GM23338 (cell line): ENCODE results near the gene AVPR1B. TPM values are rescaled to one million over a fixed set of nuclear protein-coding genes. Genes with fewer than 3 reads are reported as not detected.

Experiments
- ATAC-seq: fragments of 200-7000 bp; cut with Tn5 transposase; 3 replicates; pipeline ENCODE4 v1.9.1; 2020
- DNase-seq: peaks from one replicate; pipeline ENCODE4 v3.0.0-alpha.2; 2015; ENCODE audit warnings: low spot score
- H2AFZ ChIP-seq: fragments of 200-600 bp; sonication (generic); 2 replicates; pipeline ENCODE4 v1.8.0; 2016; ENCODE audit warnings: antibody characterized with exemption, mild to moderate bottlenecking, moderate library complexity
- H3F3A ChIP-seq: fragments of 200-600 bp; sonication (generic); replicated peaks from 2 replicates; pipeline ENCODE4 v1.8.0; 2017; ENCODE audit warnings: antibody characterized with exemption, mixed run types, low read depth
- H3K27ac ChIP-seq: fragments of 200-600 bp; sonication (generic); 2 replicates; pipeline ENCODE4 v1.6.1; 2016; ENCODE audit warnings: low read depth
- H3K27me3 ChIP-seq: fragments of 200-600 bp; sonication (generic); 2 replicates; pipeline ENCODE4 v1.8.0; 2016; ENCODE audit warnings: mild to moderate bottlenecking, mixed run types, moderate library complexity; ENCODE audit not compliant: insufficient read depth
- H3K36me3 ChIP-seq: fragments of 200-600 bp; sonication (generic); 2 replicates; pipeline ENCODE4 v1.8.0; 2016; ENCODE audit warnings: mild to moderate bottlenecking; ENCODE audit not compliant: insufficient read depth
- H3K4me1 ChIP-seq: fragments of 200-600 bp; sonication (generic); 2 replicates; pipeline ENCODE4 v1.8.0; 2016; ENCODE audit warnings: mild to moderate bottlenecking, moderate library complexity; ENCODE audit not compliant: insufficient read depth
- H3K4me2 ChIP-seq: fragments of 200-600 bp; sonication (generic); 2 replicates; pipeline ENCODE4 v1.7.1; 2017; ENCODE audit warnings: mixed run types
- H3K4me3 ChIP-seq: fragments of 200-600 bp; sonication (generic); 2 replicates; pipeline ENCODE4 v1.6.1; 2016; ENCODE audit warnings: mixed run types
- H3K79me2 ChIP-seq: fragments of 200-600 bp; sonication (generic); replicated peaks from 2 replicates; pipeline ENCODE4 v1.8.0; 2017; ENCODE audit warnings: mild to moderate bottlenecking; ENCODE audit not compliant: insufficient read depth
- H3K9me2 ChIP-seq: fragments of 200-600 bp; sonication (generic); 2 replicates; pipeline ENCODE4 v1.8.0; 2017; ENCODE audit not compliant: insufficient read depth
- H4K20me1 ChIP-seq: fragments of 200-600 bp; sonication (generic); replicated peaks from 2 replicates; pipeline ENCODE4 v1.8.0; 2017; ENCODE audit warnings: mild to moderate bottlenecking; ENCODE audit not compliant: insufficient read depth
- H3K27ac Mint-ChIP-seq: 2 replicates; pipeline ENCODE4 v1.8.0; 2020; ENCODE audit warnings: inconsistent platforms, mild to moderate bottlenecking, moderate library complexity, mixed read lengths
- H3K27me3 Mint-ChIP-seq: 3 replicates; pipeline ENCODE4 v1.8.0; 2022; ENCODE audit warnings: low read depth, mild to moderate bottlenecking, moderate library complexity, mixed read lengths, inconsistent platforms; ENCODE audit not compliant: insufficient read depth, poor library complexity
- H3K36me3 Mint-ChIP-seq: 3 replicates; pipeline ENCODE4 v1.8.0; 2021; ENCODE audit warnings: low read depth, mild to moderate bottlenecking, inconsistent platforms, moderate library complexity, mixed read lengths
- H3K4me1 Mint-ChIP-seq: 3 replicates; pipeline ENCODE4 v1.8.0; 2020; ENCODE audit warnings: mild to moderate bottlenecking, inconsistent platforms, mixed read lengths
- H3K4me3 Mint-ChIP-seq: 3 replicates; pipeline ENCODE4 v1.8.0; 2021; ENCODE audit warnings: moderate library complexity, mild to moderate bottlenecking, inconsistent platforms, mixed read lengths
- H3K9me3 Mint-ChIP-seq: 3 replicates; pipeline ENCODE4 v1.8.0; 2020; ENCODE audit warnings: moderate library complexity, mild to moderate bottlenecking, inconsistent platforms, mixed read lengths
- EZH2 ChIP-seq: fragments of 200-600 bp; sonication (generic); IDR thresholded peaks from one replicate; pipeline ENCODE4 v1.8.0; 2017; ENCODE audit warnings: antibody characterized with exemption, mild to moderate bottlenecking, low read depth; ENCODE audit not compliant: unreplicated experiment
- POLR2AphosphoS5 ChIP-seq: IDR thresholded peaks from 2 replicates; pipeline ENCODE4 v1.6.1; 2016; ENCODE audit warnings: antibody characterized with exemption, low read depth
- ZNF114 ChIP-seq: fragments of 250-450 bp; sonication (Bioruptor Pico); IDR thresholded peaks from 2 replicates; pipeline ENCODE4 v1.5.0; 2020; ENCODE audit warnings: mild to moderate bottlenecking, moderate library complexity
- polyA plus RNA-seq: library from polyadenylated mRNA; unstranded; fragments of >200 nt; fragmentation: Nextera tagmentation; extraction: Ambion mirVana; gene quantifications from 2 replicates; pipeline ENCODE4 v1.2.1, GENCODE V29; 2016
- small RNA-seq: library from RNA; depleted of rRNA; stranded (forward); fragments of <200 nt; gene quantifications from one replicate; pipeline ENCODE3, GENCODE V24; 2014; ENCODE audit warnings: low replicate concordance
- total RNA-seq: library from RNA; depleted of rRNA; stranded (reverse); fragments of >200 nt; shearing (Covaris generic); gene quantifications from 2 replicates; pipeline ENCODE4 v1.2.3, GENCODE V29; 2014; rRNA removed
- TF ChIP-seq, protein P1 (sequence below): fragments of 250-450 bp; sonication (Bioruptor Pico); IDR thresholded peaks from 2 replicates; pipeline ENCODE4 v1.5.0; 2020; ENCODE audit warnings: mild to moderate bottlenecking, moderate library complexity
- TF ChIP-seq, protein P2 (sequence below), 2 experiments: fragments of 200-600 bp in 1 of 2; sonication (generic) in 1 of 2; conservative IDR thresholded peaks; 2 replicates each; pipeline versions ENCODE4 v1.5.1 to v1.6.1; 2016 to 2017; ENCODE audit warnings: antibody characterized with exemption in 2 of 2, low read depth in 2 of 2, mild to moderate bottlenecking in 2 of 2, moderate library complexity in 1 of 2

The AVPR1B gene
- total and polyA plus RNA-seq, 2 experiments from 2014 or later = 0.24 to 0.52 TPM

DNA sequence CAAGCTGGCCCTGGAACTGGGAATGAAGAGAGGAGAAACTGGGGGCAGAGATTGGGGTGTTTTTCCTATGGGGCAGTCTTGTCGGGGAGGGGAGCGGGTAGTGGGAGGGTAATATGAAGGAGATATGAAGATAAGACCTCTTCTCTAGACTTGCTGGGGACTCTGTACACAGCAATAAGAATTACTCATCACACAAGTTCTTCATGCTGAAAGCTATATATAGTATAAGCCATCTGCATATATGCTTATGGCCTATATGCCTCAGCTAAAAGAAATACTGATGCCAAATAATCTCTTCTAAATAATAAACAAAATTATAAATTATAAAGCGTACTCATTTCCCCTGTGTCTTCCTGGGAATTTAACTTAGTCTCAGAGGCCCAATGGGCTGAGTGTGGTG is 56.3 kb downstream of the AVPR1B start:
- Histone ChIP-seq H3K9me2 (no peaks in the 10 kb centered on the region), H3K27ac (no peak overlapping the region), H3F3A (no peaks in the 10 kb centered on the region), H3K27me3 (no peaks in the 10 kb centered on the region), H4K20me1 (no peaks in the 10 kb centered on the region), H3K4me1 (no peaks in the 10 kb centered on the region), H3K36me3 (no peaks in the 10 kb centered on the region), H2AFZ (no peak overlapping the region), H3K79me2 (no peaks in the 10 kb centered on the region), H3K4me2 (no peak overlapping the region), H3K4me3 (no peak overlapping the region)
- no peaks in the 10 kb centered on the region for H3K4me1 Mint-ChIP-seq
- no peak overlapping the region for H3K27ac Mint-ChIP-seq
- H3K9me3 Mint-ChIP-seq = peaks cover 28% of the 10 kb centered on the region
- no peak overlapping the region for H3K4me3 Mint-ChIP-seq
- H3K36me3 Mint-ChIP-seq = peaks cover 9% of the 10 kb centered on the region
- no peak for DNase-seq
- H3K27me3 Mint-ChIP-seq = no peaks in the 10 kb centered on the region
- TF ChIP-seq EZH2 = no peak
- TF ChIP-seq, protein P1, sequence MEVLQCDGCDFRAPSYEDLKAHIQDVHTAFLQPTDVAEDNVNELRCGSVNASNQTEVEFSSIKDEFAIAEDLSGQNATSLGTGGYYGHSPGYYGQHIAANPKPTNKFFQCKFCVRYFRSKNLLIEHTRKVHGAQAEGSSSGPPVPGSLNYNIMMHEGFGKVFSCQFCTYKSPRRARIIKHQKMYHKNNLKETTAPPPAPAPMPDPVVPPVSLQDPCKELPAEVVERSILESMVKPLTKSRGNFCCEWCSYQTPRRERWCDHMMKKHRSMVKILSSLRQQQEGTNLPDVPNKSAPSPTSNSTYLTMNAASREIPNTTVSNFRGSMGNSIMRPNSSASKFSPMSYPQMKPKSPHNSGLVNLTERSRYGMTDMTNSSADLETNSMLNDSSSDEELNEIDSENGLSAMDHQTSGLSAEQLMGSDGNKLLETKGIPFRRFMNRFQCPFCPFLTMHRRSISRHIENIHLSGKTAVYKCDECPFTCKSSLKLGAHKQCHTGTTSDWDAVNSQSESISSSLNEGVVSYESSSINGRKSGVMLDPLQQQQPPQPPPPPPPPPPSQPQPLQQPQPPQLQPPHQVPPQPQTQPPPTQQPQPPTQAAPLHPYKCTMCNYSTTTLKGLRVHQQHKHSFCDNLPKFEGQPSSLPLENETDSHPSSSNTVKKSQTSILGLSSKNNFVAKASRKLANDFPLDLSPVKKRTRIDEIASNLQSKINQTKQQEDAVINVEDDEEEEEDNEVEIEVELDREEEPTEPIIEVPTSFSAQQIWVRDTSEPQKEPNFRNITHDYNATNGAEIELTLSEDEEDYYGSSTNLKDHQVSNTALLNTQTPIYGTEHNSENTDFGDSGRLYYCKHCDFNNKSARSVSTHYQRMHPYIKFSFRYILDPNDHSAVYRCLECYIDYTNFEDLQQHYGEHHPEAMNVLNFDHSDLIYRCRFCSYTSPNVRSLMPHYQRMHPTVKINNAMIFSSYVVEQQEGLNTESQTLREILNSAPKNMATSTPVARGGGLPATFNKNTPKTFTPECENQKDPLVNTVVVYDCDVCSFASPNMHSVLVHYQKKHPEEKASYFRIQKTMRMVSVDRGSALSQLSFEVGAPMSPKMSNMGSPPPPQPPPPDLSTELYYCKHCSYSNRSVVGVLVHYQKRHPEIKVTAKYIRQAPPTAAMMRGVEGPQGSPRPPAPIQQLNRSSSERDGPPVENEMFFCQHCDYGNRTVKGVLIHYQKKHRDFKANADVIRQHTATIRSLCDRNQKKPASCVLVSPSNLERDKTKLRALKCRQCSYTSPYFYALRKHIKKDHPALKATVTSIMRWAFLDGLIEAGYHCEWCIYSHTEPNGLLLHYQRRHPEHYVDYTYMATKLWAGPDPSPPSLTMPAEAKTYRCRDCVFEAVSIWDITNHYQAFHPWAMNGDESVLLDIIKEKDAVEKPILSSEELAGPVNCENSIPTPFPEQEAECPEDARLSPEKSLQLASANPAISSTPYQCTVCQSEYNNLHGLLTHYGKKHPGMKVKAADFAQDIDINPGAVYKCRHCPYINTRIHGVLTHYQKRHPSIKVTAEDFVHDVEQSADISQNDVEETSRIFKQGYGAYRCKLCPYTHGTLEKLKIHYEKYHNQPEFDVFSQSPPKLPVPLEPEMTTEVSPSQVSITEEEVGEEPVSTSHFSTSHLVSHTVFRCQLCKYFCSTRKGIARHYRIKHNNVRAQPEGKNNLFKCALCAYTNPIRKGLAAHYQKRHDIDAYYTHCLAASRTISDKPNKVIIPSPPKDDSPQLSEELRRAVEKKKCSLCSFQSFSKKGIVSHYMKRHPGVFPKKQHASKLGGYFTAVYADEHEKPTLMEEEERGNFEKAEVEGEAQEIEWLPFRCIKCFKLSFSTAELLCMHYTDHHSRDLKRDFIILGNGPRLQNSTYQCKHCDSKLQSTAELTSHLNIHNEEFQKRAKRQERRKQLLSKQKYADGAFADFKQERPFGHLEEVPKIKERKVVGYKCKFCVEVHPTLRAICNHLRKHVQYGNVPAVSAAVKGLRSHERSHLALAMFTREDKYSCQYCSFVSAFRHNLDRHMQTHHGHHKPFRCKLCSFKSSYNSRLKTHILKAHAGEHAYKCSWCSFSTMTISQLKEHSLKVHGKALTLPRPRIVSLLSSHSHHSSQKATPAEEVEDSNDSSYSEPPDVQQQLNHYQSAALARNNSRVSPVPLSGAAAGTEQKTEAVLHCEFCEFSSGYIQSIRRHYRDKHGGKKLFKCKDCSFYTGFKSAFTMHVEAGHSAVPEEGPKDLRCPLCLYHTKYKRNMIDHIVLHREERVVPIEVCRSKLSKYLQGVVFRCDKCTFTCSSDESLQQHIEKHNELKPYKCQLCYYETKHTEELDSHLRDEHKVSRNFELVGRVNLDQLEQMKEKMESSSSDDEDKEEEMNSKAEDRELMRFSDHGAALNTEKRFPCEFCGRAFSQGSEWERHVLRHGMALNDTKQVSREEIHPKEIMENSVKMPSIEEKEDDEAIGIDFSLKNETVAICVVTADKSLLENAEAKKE (CRISPR knock-in tag) = no peak
- TF ChIP-seq, protein P2, sequence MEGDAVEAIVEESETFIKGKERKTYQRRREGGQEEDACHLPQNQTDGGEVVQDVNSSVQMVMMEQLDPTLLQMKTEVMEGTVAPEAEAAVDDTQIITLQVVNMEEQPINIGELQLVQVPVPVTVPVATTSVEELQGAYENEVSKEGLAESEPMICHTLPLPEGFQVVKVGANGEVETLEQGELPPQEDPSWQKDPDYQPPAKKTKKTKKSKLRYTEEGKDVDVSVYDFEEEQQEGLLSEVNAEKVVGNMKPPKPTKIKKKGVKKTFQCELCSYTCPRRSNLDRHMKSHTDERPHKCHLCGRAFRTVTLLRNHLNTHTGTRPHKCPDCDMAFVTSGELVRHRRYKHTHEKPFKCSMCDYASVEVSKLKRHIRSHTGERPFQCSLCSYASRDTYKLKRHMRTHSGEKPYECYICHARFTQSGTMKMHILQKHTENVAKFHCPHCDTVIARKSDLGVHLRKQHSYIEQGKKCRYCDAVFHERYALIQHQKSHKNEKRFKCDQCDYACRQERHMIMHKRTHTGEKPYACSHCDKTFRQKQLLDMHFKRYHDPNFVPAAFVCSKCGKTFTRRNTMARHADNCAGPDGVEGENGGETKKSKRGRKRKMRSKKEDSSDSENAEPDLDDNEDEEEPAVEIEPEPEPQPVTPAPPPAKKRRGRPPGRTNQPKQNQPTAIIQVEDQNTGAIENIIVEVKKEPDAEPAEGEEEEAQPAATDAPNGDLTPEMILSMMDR (conservative IDR thresholded peaks at IDR 0.05; ENCODE audit: low read depth in 2 of 2) = no peak
- no peak for TF ChIP-seq ZNF114 (CRISPR knock-in tag)
- no peak for TF ChIP-seq POLR2AphosphoS5
- ATAC-seq = no peak

Small RNA genes within 50 kb of the gene (small RNA-seq; reads per million reads assigned to genes)
- not detected for gene RF00271

Other genes with a start within 250 kb of the AVPR1B start
- not detected in 2 replicates for gene SLC26A9, start 173.9 kb downstream of the AVPR1B start, total RNA-seq
- not detected in 2 replicates for gene SLC26A9, start 173.9 kb downstream of the AVPR1B start, polyA plus RNA-seq
- not detected in 2 replicates for gene RAB7B, start 114.0 kb downstream of the AVPR1B start, total RNA-seq
- not detected in 2 replicates for gene RAB7B, start 114.0 kb downstream of the AVPR1B start, polyA plus RNA-seq
- not detected in 2 replicates for gene CTSE, start 93.5 kb downstream of the AVPR1B start, total RNA-seq
- gene CTSE, start 93.5 kb downstream of the AVPR1B start, polyA plus RNA-seq = not detected in 2 replicates
- not detected in 2 replicates for gene RHEX, start 64.2 kb downstream of the AVPR1B start, total RNA-seq
- gene RHEX, start 64.2 kb downstream of the AVPR1B start, polyA plus RNA-seq = not detected in 2 replicates
- gene FAM72A, start 85.5 kb upstream of the AVPR1B start, total RNA-seq = 15.3 and 19.1 TPM in 2 replicates
- 24.0 and 26.7 TPM in 2 replicates for gene FAM72A, start 85.5 kb upstream of the AVPR1B start, polyA plus RNA-seq
- gene SRGAP2, start 86.2 kb upstream of the AVPR1B start, total RNA-seq = 69.2 and 77.8 TPM in 2 replicates
- gene SRGAP2, start 86.2 kb upstream of the AVPR1B start, polyA plus RNA-seq = 41.4 and 48.3 TPM in 2 replicates